Breast epithelium (tissue), 4 donors: ENCODE results near the gene SRRT. TPM values are rescaled to one million over a fixed set of nuclear protein-coding genes. Genes with fewer than 3 reads are reported as not detected.

Experiments used
- DNase-seq, 2 donors: peaks; one replicate each; pipeline ENCODE4 v3.0.0-alpha.2; 2019; ENCODE audit warnings: low spot score in 2 of 2
- H3K27ac ChIP-seq, 2 donors: fragments of 200-600 bp; sonication (generic) in 1 of 2; one replicate each; pipeline ENCODE4 v1.5.1; 2016 to 2019; ENCODE audit warnings: mild to moderate bottlenecking in 1 of 2
- H3K27me3 ChIP-seq, 2 donors: fragments of 200-600 bp; sonication (generic) in 1 of 2; one replicate each; pipeline versions ENCODE4 v1.5.1 to v1.6.0; 2017 to 2019; ENCODE audit warnings: control low read depth in 1 of 2, mild to moderate bottlenecking in 1 of 2
- H3K36me3 ChIP-seq: fragments of 200-600 bp; one replicate; pipeline ENCODE4 v1.5.1; 2019
- H3K4me1 ChIP-seq, 2 donors: fragments of 200-600 bp; sonication (generic); one replicate each; pipeline ENCODE4 v1.5.1; 2016 to 2019; ENCODE audit warnings: control low read depth in 1 of 2
- H3K4me3 ChIP-seq, 3 donors: fragments of 200-600 bp; sonication (generic); 1 replicate in 2 of 3; 2 replicates in 1 of 3; pipeline ENCODE4 v1.5.1; 2016 to 2019; ENCODE audit warnings: mild to moderate bottlenecking in 3 of 3, moderate library complexity in 2 of 3
- H3K9me3 ChIP-seq, 2 donors: fragments of 200-600 bp; sonication (generic) in 1 of 2; one replicate each; pipeline ENCODE4 v1.5.1; 2016 to 2019; ENCODE audit warnings: control low read depth in 1 of 2
- POLR2A ChIP-seq: fragments of 450-650 bp; IDR thresholded peaks from one replicate; pipeline ENCODE4 v1.6.1; 2016; ENCODE audit warnings: antibody characterized with exemption, mild to moderate bottlenecking, moderate library complexity
- POLR2AphosphoS5 ChIP-seq, 3 donors: sonication (generic); formaldehyde crosslinking; IDR thresholded peaks; one replicate each; pipeline ENCODE4 v1.6.1; 2017; ENCODE audit warnings: antibody characterized with exemption in 3 of 3
- intact Hi-C: fragments of 100-400 bp; cut with DNase I; formaldehyde crosslinking; loops from one replicate; pipeline ENCODE4 v1.15.1; 2023; ENCODE audit warnings: low total_unique reads
- total RNA-seq, 3 donors: library from RNA; depleted of rRNA; stranded (reverse); fragments of >200 nt; gene quantifications; one replicate each; pipeline ENCODE4 v1.1.0, GENCODE V29; 2016
- TF ChIP-seq, protein P1 (sequence below), 3 donors: fragments of 450-650 bp; IDR thresholded peaks; one replicate each; pipeline ENCODE4 v1.5.1; 2016 to 2017; ENCODE audit warnings: antibody characterized with exemption in 3 of 3, mild to moderate bottlenecking in 3 of 3, moderate library complexity in 3 of 3

SRRT gene
- total RNA-seq, 3 donors from 2014 or later: 45.8 to 111 (median 104) TPM

DNA sequence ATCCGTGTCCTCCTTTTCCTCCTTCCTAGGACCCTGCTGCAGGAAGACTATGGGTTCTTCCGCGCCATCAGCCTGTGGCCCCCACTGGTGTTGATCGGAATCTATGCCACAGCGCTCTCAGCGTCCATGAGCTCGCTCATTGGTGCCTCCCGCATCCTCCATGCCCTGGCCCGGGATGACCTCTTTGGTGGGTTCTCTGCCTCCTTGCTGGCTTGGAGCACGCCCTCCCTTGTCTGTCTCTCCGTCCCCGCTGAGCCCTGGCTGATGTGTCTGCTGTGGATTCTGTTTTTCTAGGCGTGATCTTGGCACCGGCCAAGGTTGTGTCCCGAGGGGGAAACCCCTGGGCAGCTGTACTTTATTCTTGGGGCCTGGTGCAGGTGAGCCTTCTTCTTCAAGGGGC, 15.0 kb upstream of the SRRT start:
- peaks cover 3% of the 10 kb centered on the region for H3K36me3 ChIP-seq
- DNase-seq: no peak
- H3K27me3 ChIP-seq: no peaks in the 10 kb centered on the region
- H3K4me1 ChIP-seq: no peaks in the 10 kb centered on the region
- intact Hi-C loops: loop anchor here (1.0 to 10.0 kb wide), 2 partner anchors 41 to 155 kb away; partner anchors contain the start of gene POP7
- TF ChIP-seq POLR2A: no peak
- TF ChIP-seq, protein P1, sequence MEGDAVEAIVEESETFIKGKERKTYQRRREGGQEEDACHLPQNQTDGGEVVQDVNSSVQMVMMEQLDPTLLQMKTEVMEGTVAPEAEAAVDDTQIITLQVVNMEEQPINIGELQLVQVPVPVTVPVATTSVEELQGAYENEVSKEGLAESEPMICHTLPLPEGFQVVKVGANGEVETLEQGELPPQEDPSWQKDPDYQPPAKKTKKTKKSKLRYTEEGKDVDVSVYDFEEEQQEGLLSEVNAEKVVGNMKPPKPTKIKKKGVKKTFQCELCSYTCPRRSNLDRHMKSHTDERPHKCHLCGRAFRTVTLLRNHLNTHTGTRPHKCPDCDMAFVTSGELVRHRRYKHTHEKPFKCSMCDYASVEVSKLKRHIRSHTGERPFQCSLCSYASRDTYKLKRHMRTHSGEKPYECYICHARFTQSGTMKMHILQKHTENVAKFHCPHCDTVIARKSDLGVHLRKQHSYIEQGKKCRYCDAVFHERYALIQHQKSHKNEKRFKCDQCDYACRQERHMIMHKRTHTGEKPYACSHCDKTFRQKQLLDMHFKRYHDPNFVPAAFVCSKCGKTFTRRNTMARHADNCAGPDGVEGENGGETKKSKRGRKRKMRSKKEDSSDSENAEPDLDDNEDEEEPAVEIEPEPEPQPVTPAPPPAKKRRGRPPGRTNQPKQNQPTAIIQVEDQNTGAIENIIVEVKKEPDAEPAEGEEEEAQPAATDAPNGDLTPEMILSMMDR (IDR thresholded peaks at IDR 0.05): no peak
- TF ChIP-seq POLR2AphosphoS5 (IDR thresholded peaks at IDR 0.05): no peak
- no peak overlapping the region for H3K27ac ChIP-seq
- no peak overlapping the region for H3K4me3 ChIP-seq
- no peaks in the 10 kb centered on the region for H3K9me3 ChIP-seq

DNA sequence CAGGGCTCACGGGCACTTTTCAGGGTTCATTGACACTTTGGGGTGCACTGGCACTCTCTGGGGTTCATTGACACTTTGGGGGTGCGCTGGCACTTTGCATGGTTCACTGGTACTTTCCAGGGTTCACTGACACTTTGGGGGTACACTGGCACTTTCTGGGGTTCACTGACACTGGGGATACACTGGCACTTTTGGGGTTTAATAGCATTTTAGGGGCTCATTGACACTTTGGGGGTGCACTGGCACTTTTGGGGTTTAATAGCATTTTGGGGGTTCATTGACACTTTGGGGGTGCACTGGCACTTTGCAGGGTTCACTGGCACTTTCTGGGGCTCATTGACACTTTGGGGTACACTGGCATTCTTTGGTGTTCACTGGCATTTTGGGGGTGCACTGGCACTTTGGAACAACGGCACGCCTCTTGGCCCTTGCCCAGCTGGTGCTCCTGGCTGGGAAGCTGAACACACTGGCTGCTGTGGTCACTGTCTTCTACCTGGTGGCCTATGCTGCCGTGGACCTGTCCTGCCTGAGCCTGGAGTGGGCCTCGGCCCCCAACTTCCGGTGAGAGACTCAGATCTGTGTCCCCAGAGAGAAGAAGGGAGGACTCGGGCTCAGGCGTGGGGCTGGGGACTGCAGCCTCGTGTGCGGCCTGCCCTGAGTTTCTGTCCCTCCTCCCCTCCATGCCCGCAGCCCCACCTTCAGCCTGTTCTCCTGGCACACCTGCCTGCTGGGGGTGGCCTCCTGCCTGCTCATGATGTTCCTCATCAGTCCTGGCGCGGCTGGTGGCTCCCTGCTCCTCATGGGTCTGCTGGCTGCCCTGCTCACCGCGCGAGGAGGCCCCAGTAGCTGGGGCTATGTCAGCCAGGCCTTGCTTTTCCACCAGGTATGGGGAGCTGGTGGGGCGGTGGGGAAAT, 13.9 kb upstream of the SRRT start:
- H3K27ac ChIP-seq: no peak overlapping the region

DNA sequence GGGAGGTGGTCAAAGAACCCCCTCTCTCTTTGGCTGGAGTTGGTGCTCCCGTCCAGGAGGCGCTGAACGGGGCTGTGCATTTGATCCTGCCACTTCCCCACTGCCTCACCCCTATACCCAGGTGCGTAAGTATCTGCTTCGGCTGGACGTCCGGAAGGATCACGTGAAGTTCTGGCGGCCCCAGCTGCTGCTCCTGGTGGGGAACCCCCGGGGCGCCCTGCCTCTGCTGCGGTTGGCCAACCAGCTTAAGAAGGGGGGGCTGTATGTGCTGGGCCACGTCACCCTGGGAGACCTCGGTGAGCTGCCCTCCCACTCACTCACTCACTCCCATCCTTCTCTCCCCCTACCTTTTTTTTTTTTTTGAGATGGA, 13.3 kb upstream of the SRRT start:
- Histone ChIP-seq H3K27me3 (no peaks in the 10 kb centered on the region), H3K27ac (no peak overlapping the region), H3K4me3 (no peak overlapping the region), H3K9me3 (no peaks in the 10 kb centered on the region), H3K36me3 (peaks cover 3% of the 10 kb centered on the region), H3K4me1 (peaks cover 4% of the 10 kb centered on the region in 2 donors)
- intact Hi-C loops: loop anchor here (10.0 kb wide), 1 partner anchor 157 kb away; the partner anchor contains the start of gene POP7
- no peak for TF ChIP-seq POLR2A
- TF ChIP-seq, protein P1 (IDR thresholded peaks at IDR 0.05): no peak
- no peak for TF ChIP-seq POLR2AphosphoS5 (IDR thresholded peaks at IDR 0.05)
- DNase-seq: no peak

More for the DNA sequence above, 13.9 kb upstream of the SRRT start:
- no peaks in the 10 kb centered on the region for H3K9me3 ChIP-seq
- peaks cover 0 to 2% of the 10 kb centered on the region in 2 donors for H3K4me1 ChIP-seq
- DNase-seq: no peak
- TF ChIP-seq POLR2A: no peak
- TF ChIP-seq, protein P1 (IDR thresholded peaks at IDR 0.05): no peak
- no peak for TF ChIP-seq POLR2AphosphoS5 (IDR thresholded peaks at IDR 0.05)
- no peak overlapping the region for H3K4me3 ChIP-seq
- no peaks in the 10 kb centered on the region for H3K27me3 ChIP-seq
- H3K36me3 ChIP-seq: peaks cover 3% of the 10 kb centered on the region
- intact Hi-C loops: loop anchor here (1.0 to 10.0 kb wide), 2 partner anchors 42 to 156 kb away; partner anchors contain the start of gene POP7

DNA sequence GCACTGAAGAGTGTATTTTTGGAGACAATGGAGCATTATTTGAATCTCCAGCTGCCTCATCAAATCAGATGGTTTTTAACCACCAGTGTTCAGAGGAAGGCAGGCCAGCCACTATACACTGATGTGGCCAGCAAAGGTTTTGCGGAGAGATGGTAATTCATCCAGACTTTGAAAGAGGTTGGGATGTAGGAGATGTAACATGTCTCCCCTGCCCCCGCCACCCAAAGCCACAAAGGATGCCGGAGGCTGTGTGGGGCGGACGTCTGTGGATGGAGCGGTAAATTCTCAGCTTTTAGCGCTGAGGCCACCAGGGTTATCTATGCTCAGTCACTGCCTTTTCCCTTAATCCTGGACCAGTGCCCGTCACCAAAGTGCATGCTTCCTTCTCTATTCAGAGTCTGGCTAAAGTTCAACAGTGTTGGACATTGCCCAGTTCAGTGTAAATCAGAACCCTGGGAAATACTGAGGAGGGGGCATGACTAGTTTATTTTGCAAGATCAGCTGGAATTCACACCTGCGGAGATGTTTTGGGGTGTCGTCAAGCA, 11.4 kb upstream of the SRRT start:
- Histone ChIP-seq H3K27ac (peak overlapping the region in 1 of 2 donors; percentile 45), H3K4me3 (no peak overlapping the region), H3K4me1 (peaks cover 7 to 10% of the 10 kb centered on the region in 2 donors), H3K27me3 (no peaks in the 10 kb centered on the region), H3K36me3 (peaks cover 3% of the 10 kb centered on the region), H3K9me3 (no peaks in the 10 kb centered on the region)
- intact Hi-C loops: loop anchor here (10.0 kb wide), 1 partner anchor 159 kb away; the partner anchor contains the start of gene POP7
- TF ChIP-seq, protein P1 (IDR thresholded peaks at IDR 0.05): no peak
- no peak for TF ChIP-seq POLR2A
- no peak for TF ChIP-seq POLR2AphosphoS5 (IDR thresholded peaks at IDR 0.05)
- no peak for DNase-seq
